LoVo (cell line): ENCODE results near the gene XRCC1.
"Not testable (repeated sequence)": the region's sequence is repeated elsewhere in the genome, so short reads cannot be mapped to it uniquely, and the experiment has no call there.

Experiments used
- DNase-seq: peaks from one replicate; pipeline ENCODE4 v3.0.0-alpha.2; 2016; ENCODE audit warnings: low spot score

Gene XRCC1

DNA sequence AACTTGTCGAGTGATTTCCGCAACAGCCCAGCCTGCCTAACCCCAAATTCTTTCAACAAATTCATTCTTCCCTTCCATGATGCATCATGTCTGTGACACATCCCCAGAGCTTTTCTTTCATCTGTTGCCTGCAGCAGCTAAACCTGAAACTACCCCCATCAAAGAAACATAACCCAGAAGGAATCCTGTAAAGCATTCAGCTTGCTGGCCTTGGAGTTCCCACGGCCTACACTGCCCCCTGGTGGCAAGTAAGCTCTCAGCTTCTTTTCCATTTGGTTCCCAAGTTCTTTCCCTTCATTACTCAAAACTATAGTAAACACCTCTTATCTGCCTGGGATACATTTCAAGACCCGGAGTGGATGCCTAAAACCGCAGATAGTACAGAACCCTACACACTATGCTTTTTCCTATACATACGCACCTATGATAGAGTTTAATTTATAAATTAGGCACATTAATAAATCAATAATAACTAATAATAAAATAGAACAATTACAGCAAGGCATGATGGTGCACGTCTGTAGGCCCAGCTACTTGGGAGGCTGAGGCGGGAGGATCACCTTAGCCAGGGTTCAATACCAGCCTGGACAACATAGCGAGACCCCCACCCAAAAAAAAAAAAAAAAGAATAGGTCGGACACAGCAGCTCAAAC is 55.8 kb downstream of the XRCC1 start:
- peak; percentile 75 for DNase-seq

DNA sequence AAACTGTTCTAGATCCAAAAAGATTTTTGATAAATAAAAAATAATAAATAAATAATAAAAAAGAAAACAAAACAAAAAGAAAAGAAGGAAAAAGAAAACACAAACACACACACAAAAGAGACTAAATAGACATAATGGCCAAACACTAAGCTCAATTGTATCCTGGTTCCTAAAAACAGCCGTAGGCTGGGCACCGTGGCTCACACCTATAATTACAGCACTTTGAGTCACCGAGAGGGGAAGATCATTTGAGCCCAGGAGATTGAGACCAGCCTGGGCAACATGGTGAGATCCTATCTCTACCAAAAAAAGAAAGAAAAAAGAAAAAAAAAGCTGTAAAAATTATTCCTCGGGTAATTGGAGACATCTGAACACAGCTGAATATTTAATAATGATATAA is 57.3 kb downstream of the XRCC1 start:
- DNase-seq: no peak

GRCh38 chr19:43512399-43512798 is 62.9 kb downstream of the XRCC1 start:
- not testable (repeated sequence) for DNase-seq

DNA sequence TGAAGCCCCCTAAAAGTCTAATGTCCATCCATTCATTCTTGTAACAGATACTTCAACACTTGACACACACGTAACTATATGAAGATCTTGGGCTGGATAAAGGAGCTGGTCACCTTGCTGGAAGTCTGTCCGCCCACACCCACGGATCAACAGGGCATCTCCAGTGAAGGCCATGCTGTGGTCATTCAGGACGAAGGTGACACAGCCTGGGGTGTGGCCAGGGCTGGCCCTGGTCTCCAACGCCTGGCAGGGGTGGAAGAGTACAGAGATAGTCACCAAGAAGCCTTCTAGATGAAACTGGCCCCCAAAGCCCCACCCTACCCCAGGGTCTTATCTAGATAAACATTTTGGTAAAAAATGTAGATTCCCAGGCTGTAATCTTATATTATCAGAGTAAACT is 64.0 kb downstream of the XRCC1 start:
- DNase-seq: no peak

GRCh38 chr19:43510713-43511112 is 64.6 kb downstream of the XRCC1 start:
- no peak for DNase-seq

DNA sequence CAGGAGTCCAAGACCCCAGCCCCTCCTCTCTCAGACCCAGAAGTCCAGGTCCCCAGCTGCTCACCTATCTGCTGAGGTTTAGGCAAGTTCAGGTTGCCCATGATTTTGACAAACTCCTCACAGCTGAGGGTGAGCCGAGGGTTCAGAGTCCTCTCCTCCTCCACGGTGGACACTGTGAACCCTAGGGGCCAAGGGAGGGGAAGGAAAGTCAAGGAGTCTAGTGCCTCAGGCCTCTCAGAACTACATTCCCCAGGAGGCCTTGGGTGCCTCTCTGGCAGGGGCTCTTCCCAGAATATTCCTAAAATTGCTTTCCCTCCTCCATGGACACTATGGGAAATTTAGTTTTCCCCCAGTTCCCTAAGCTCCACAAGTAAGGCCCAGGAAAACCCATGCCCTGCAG is 67.4 kb downstream of the XRCC1 start:
- DNase-seq: no peak

- no peak for DNase-seq
Measured at GRCh38 chr19:43506629-43507028, 68.7 kb downstream of the XRCC1 start.

DNA sequence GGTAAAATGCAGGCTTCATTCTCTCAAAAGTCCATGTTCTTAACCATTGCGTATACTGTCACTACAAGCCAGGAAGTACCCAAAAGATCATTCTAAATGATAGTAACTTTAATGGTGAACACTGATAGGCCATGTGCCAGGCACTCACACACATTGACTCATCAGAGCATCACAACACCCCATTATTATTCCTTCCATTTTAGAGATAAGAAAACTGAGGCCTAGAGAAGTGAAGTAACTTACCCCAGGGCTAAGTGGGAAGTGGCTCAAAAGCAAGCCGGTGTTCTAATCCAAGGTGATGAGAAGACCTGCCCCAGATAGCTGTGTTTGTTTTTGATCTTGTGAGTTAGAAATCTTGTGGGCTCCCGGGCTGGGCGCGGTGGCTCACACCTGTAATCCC is 69.4 kb downstream of the XRCC1 start:
- no peak for DNase-seq

GRCh38 chr19:43505186-43505456 is 70.2 kb downstream of the XRCC1 start:
- no peak for DNase-seq

DNA sequence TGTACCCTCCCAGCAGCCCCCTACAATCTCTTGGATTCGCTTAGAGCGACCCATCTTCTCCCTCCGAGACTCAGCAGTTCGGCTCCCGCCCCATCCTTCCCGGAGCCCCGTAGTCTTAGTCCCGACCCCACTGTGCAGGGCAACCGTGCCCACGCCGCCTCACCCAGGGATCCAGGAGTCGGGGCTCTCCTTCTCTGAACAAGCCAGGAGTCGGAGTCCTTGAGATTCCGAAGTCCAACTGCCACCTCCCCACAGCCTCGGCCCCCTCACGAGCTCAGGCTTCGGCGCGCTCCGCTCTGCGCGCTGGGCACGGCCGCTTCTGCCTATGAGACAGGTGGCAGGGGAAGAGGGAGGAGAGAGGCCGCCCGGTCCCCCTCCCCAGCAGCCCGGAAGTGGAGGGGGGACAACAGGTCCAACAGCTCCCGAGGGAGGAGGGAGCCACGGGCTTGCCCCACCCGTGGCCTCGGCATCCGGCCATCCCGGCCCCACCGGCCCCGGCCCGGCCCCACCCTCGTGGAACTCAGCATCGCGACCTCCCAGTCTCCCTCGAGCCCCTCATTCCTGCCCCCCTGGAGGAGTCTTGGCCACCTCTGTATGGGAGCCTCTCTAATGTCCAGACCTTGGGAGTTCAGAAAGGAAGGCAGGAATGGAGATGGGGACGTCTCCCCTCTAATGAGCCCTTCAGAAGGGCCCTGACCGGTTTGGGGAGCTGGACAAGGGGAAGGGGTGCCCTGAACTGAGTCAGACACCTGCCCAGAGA is 70.7 kb downstream of the XRCC1 start, which contains the start of gene PHLDB3:
TSS of gene PHLDB3 (minus strand) at position 321 of the 760 bp plus-strand sequence. CDS start 628 bp downstream, outside the sequence.
- DNase-seq: no peak

DNA sequence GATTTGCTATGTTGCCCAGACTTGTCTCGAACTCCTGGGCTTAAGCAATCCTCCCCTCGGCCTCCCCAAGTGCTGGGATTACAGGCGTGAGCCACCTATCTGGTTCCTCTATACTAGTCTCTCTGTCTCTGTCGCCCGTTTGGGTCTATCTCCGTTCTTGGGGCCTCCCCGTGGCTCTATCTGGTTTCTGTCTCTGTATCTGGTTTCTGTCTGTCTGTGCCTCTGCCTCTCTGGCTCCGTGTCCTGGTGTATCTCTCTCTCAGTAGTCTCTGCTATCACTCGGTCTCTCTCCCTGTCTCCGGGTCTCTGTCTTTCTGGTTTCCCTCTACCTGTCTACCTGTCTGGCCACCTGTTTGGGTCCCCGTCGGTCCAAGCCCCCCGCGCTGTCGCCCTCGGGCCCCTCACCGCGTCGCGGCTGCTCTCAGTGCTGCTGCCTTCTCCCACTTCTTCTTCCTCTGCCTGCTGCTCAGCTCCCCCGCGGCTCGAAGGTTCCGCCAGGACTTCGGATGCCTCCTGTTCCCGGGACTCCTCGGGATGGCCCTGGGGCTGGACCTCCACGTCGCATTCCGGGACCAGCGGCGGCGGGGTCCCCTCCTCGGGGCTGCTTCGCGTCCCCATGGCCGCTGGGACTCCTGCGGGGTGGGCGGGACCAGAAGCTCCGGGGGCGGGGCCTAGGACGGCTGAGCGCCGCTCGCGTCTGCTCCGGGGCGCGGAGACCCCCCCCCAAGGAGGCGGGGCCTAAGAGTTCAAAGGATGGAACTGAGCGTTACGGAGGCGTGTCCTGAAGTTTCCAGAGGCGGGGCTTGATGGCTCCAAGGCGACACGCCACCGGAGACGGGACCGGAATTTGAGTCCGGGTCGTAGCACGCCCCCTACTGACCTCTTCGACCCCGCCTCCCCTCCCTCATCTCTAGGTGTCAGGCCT is 71.6 kb downstream of the XRCC1 start:
- DNase-seq: no peak

DNA sequence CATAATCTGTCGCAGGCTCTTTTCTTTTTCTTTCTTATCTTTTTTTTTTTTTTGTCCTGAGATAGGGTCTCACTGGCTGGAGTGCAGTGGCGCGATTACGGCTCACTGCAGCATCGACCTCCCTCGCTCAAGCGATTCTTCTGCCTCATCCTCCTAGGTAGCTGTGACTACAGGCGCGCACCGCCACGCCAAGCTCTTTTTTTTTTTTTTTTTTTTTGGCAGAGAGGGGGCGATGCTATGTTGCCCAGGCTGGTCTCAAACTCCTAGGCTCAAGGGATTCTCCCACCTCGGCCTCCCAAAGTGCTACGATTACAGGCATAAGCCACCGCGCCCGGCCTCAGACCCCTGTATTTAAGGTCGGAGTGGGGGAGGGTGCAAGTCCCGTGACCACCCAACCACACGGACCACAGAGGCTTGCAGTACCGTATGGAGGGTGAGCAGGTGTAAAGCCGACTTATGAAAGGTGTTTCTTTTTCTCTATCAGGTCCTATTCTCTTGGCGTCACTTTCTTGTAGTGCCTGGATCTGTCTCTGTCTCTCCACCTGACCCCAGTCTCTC is 72.8 kb downstream of the XRCC1 start:
- no peak for DNase-seq

GRCh38 chr19:43501661-43502418 is 73.5 kb downstream of the XRCC1 start:
- DNase-seq: no peak

DNA sequence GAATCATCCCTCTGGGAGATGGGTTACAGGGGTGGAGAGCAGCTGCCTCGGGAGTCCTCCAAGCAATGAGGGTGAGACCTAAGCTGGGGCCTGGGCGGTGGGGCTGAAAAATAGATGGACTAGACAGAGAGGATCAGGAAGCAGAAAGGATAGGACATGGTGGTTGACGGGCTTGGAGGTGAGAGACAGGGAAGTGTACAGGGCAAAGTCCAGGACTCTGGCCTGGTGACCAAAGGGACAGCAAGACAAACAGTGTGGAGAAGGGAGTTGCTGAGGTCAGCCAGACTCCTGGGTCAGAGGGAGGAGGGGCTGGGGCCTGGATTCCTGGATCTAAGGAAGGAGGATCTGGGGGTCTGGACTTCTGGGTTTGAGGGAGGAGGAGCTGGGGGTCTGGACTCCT is 76.3 kb downstream of the XRCC1 start:
- DNase-seq: no peak

DNA sequence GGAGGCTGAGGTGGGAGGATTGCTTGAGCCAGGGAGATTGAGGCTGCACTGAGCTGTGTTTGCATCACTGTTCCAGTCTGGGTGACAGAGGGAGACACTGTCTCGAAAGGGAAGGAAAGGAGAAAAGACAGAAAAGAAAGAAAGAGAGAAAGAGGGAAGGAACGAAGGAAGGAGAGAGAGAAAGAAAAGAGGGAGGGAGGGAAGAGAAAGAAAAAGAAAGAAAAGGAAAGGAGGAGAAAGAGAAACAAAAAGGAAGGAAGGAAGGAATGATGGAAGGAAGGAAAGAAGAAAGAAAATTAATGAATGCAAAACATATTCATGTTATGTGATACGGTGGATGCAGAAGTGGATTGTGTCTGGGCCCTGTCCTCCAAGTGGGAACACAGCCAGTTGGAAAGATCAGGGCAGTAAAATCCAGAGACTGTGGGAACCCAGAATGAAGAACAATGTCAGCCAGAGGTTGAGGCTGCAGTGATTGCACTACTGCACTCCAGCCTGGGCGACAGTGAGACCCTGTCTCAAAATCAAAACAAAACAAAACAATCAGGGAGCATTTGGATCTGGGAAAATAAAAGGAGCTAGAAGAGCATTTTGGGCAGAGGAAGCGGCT is 77.0 kb downstream of the XRCC1 start:
- no peak for DNase-seq

DNA sequence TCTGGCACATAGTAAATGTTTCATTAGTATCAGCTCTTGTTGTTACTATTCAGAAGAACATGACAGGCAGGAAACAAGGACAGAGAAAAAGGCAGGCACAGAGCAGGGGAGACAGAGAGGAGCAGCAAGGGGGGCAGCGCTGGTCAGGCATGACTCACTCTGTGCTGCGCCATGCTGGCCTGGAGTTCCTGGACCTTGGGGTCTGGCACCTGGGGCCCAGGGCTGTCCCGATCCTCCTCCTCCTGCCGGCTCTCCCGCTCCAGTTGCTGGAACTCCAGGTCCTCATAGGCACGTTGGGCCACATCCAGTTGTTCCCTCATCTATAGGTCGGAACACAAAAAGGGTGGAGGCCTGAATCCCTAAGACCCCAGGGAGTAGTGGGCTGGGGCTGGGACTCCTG is 78.4 kb downstream of the XRCC1 start:
- DNase-seq: no peak

- DNase-seq: no peak
Measured at GRCh38 chr19:43495082-43495481, 80.2 kb downstream of the XRCC1 start.
